Measurements from ENCODE around the gene HOXB5.

HOXB5 gene

DNA sequence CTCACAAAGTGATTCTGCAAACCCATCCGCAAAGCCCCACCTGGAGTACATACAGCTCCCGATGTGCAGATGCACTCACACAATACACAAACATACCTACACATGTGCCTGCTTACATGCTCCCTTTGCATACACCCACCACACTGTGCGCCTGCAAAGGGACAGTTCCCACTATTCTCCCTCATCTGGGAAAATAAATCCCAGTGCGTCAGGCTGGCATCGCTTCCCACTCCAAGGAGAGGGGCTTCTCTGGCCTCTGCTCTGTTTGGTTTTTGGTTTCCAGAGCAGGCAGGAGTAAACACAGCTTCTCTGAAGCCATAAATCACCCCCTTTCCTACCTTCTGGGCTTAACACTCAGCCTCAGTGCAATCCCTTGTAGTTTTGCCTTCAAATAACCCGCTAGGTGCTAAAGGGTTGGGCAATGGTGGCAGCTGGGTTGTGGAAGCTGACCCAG lies 30.2 kb downstream of the HOXB5 start:
- TF ChIP-seq, protein P1, sequence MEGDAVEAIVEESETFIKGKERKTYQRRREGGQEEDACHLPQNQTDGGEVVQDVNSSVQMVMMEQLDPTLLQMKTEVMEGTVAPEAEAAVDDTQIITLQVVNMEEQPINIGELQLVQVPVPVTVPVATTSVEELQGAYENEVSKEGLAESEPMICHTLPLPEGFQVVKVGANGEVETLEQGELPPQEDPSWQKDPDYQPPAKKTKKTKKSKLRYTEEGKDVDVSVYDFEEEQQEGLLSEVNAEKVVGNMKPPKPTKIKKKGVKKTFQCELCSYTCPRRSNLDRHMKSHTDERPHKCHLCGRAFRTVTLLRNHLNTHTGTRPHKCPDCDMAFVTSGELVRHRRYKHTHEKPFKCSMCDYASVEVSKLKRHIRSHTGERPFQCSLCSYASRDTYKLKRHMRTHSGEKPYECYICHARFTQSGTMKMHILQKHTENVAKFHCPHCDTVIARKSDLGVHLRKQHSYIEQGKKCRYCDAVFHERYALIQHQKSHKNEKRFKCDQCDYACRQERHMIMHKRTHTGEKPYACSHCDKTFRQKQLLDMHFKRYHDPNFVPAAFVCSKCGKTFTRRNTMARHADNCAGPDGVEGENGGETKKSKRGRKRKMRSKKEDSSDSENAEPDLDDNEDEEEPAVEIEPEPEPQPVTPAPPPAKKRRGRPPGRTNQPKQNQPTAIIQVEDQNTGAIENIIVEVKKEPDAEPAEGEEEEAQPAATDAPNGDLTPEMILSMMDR (IDR thresholded peaks at IDR 0.05; ENCODE audit: low read depth, low read length), result no peak
- TF ChIP-seq MYC (IDR thresholded peaks at IDR 0.05; ENCODE audit: low read depth, low read length) (no peak), POLR2A (IDR thresholded peaks at IDR 0.05; ENCODE audit: extremely low read depth, insufficient read length) (no peak)
- TF ChIP-seq, protein P2, sequence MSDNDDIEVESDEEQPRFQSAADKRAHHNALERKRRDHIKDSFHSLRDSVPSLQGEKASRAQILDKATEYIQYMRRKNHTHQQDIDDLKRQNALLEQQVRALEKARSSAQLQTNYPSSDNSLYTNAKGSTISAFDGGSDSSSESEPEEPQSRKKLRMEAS (IDR thresholded peaks at IDR 0.05; ENCODE audit: low read depth, low read length), result no peak
- DNase-seq (ENCODE audit: low read depth), result no peak
- H3K4me3 ChIP-seq (ENCODE audit: low read depth, low read length), result no peak overlapping the region

DNA sequence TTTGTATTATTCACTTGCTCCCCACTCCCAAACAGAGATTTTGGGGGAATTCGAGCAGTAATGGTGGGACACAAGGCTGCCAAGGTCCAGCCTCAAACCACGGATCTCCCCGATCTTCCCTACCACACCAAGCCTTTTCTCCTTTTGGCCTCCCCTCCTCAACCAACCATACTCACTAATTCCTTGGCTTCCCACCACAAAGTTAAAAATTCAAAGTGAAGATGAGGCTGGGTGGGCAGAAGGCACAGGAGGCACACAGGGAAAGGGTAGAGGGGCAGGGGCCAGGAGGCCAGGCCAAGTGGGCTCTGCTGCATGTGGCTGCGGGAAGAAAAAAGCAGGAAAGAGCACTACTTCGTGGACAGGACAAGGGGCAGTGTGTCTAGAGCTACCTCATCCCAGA lies 30.6 kb downstream of the HOXB5 start:
- TF ChIP-seq, protein P2 (IDR thresholded peaks at IDR 0.05; ENCODE audit: low read depth, low read length), result no peak
- no peak for TF ChIP-seq MYC (IDR thresholded peaks at IDR 0.05; ENCODE audit: low read depth, low read length)
- TF ChIP-seq, protein P1 (IDR thresholded peaks at IDR 0.05; ENCODE audit: low read depth, low read length), result no peak
- no peak for TF ChIP-seq POLR2A (IDR thresholded peaks at IDR 0.05; ENCODE audit: extremely low read depth, insufficient read length)
- no peak for DNase-seq (ENCODE audit: low read depth)
- no peak overlapping the region for H3K4me3 ChIP-seq (ENCODE audit: low read depth, low read length)

DNA sequence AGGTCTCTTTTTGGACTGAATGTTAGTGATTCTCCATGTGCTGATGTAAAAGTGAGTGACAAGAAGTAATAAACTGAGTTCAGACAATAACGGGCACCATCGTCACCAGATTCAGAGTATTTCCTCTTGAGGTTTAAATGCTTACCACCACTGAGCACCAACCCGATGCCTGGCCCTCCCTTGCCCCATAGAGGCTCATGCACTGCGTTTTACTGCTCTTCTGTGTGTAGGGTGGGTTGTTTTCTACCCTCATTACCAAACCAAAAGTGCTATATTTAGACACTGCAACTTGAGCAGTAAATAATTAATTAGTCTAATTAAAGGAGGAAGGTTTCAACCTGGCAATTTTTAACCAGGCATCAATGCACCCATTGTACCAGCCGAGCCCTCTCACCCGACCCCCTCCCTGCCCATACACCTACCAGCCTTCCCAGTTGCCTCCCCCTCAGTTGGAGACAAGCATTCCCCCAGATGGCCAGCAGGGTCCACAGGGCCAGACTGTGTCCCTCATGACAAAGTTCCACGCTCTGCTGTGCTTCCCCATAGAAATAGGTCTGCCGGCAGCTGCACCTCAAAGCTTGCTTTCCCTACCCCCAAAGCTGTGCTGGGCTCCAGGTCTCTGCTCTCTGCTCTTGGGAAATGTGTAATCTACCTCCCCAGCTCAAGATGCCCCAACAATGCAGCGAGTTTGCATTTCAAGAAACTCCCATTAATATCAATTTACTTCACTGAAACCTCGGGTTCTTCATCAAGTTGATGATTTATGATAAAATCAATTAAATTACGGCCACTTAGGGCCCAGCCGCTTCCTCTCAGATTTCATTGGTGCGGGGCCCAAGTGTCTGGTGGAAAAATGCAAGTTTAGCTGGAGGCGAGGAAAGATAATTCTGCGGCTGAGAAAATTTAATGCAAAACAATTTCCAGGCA lies 31.4 kb downstream of the HOXB5 start:
- DNase-seq (ENCODE audit: low read depth), result no peak
- TF ChIP-seq POLR2A (IDR thresholded peaks at IDR 0.05; ENCODE audit: extremely low read depth, insufficient read length) (no peak), MYC (IDR thresholded peaks at IDR 0.05; ENCODE audit: low read depth, low read length) (no peak)
- TF ChIP-seq, protein P1 (IDR thresholded peaks at IDR 0.05; ENCODE audit: low read depth, low read length), result peak; percentile 7
- TF ChIP-seq, protein P2 (IDR thresholded peaks at IDR 0.05; ENCODE audit: low read depth, low read length), result no peak
- no peak overlapping the region for H3K4me3 ChIP-seq (ENCODE audit: low read depth, low read length)

DNA sequence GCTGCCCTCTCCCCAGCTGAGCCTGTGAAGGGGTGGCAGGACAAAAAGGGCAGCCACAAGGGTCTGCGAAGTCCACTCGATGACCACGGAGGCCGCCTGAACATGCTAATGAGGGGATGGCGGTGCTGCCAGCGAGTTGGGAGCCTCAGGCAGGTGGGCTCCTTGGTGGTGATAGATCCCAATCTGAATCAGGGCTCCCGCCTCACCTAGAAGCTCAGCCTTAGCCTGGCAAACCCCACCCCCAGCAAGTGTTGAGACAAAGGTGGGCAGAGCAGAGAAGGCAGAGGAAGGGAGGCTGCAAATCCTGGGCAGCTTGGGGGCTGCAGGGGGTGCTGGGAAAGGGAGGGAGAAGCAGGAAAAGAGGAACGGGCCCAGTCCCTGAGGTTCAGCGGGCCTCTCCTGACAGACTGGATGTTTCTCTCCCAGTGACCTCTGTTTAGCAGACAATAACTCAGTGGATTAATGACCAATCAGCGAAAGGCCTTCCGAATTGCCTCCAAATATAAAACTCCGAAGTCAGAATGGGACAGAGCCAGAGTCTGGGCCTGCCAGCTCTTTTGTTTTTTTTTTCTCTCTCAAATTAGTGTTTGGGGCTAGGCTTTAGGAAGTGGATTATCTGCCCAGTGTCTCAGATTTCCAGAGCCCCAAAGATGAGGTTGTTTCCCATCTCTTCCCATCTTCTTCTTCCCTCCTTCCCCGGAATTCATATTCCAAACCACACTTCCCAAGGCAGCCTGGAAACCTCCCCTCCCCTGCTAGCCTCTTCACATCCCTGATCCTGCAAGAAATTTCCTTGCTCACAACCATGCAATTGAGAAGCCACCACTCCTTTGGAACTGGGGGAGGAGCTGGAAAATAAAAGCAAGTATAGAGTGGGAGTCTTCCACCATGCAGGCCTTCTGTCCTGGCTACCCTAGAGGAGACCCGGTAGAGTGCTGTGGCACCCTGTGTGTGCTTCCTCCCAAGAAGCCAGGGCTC lies 33.5 kb downstream of the HOXB5 start:
- no peak for DNase-seq (ENCODE audit: low read depth)
- no peak overlapping the region for H3K4me3 ChIP-seq (ENCODE audit: low read depth, low read length)
- TF ChIP-seq POLR2A (IDR thresholded peaks at IDR 0.05; ENCODE audit: extremely low read depth, insufficient read length), result no peak
- TF ChIP-seq, protein P1 (IDR thresholded peaks at IDR 0.05; ENCODE audit: low read depth, low read length), result no peak
- TF ChIP-seq, protein P2 (IDR thresholded peaks at IDR 0.05; ENCODE audit: low read depth, low read length), result no peak
- TF ChIP-seq MYC (IDR thresholded peaks at IDR 0.05; ENCODE audit: low read depth, low read length), result no peak

DNA sequence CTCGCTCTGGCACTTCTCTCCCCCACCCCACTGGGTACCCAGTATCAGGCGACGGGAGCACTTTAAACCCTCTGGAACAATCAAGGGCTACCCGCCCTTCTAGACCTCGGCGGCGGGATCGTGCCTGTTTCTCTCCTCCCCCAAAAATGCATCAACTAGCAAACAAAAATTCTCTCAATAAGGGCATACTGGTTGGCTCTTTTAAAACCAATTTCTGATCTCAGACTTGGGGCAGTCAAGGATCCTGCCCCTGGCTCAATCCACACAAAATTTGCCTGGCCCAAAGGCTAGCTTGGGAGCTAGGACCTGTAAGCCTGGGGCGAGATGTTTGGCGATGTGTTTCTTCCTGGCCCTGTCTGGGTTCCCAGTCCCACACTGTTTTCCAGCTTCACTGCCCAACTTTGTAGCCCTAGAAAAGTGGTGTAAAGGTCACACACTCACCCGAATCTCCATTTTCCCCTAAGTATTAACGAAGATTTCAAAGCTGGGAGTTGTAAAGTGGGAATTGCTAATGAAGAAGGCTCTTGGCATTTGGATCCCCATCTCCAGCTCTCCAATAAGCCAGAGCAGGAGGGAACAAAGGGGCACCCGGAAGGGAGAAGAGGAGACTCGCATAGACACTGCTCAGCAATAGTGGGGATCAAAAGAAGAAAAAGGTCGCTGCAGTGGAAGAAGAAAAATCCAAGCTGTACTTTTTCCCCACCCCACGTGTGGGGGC lies 34.3 kb downstream of the HOXB5 start:
- H3K4me3 ChIP-seq (ENCODE audit: low read depth, low read length), result no peak overlapping the region
- no peak for TF ChIP-seq POLR2A (IDR thresholded peaks at IDR 0.05; ENCODE audit: extremely low read depth, insufficient read length)
- TF ChIP-seq MYC (IDR thresholded peaks at IDR 0.05; ENCODE audit: low read depth, low read length), result no peak
- TF ChIP-seq, protein P2 (IDR thresholded peaks at IDR 0.05; ENCODE audit: low read depth, low read length), result no peak
- TF ChIP-seq, protein P1 (IDR thresholded peaks at IDR 0.05; ENCODE audit: low read depth, low read length), result no peak
- no peak for DNase-seq (ENCODE audit: low read depth)

Data from NB4 (cell line).